HG03378 (cell line): ENCODE measurements around the gene LRRC7.
"Not testable (repeated sequence)": the region's sequence is repeated elsewhere in the genome, so short reads cannot be mapped to it uniquely, and the experiment has no call there.

ENCODE experiments used
- ATAC-seq: cut with Tn5 transposase; IDR thresholded peaks from one replicate; pipeline ENCODE4 v1.9.1; 2021; ENCODE audit warnings: mild to moderate bottlenecking, moderate library complexity; ENCODE audit not compliant: unreplicated experiment

LRRC7 gene

GRCh38 chr1:69943030-69943429 lies 375.3 kb downstream of the LRRC7 start:
- no peak for ATAC-seq

GRCh38 chr1:69946935-69947334 lies 379.2 kb downstream of the LRRC7 start:
- no peak for ATAC-seq

- ATAC-seq: no peak
Measured at GRCh38 chr1:69947837-69948236, 380.1 kb downstream of the LRRC7 start.

GRCh38 chr1:69952676-69953075 lies 385.0 kb downstream of the LRRC7 start:
- ATAC-seq: no peak

GRCh38 chr1:69962452-69962851 lies 394.7 kb downstream of the LRRC7 start:
- not testable (repeated sequence) for ATAC-seq

GRCh38 chr1:69967245-69967766 lies 399.6 kb downstream of the LRRC7 start:
- no peak for ATAC-seq

- no peak for ATAC-seq
Measured at GRCh38 chr1:69976896-69977295, 409.2 kb downstream of the LRRC7 start.

- no peak for ATAC-seq
Measured at GRCh38 chr1:69982992-69983391, 415.3 kb downstream of the LRRC7 start.

- ATAC-seq: no peak
Measured at GRCh38 chr1:69985376-69985775, 417.7 kb downstream of the LRRC7 start.

GRCh38 chr1:69985901-69986439 lies 418.2 kb downstream of the LRRC7 start:
- no peak for ATAC-seq

GRCh38 chr1:69987881-69988280 lies 420.2 kb downstream of the LRRC7 start:
- no peak for ATAC-seq

- no peak for ATAC-seq
Measured at GRCh38 chr1:69991644-69992043, 423.9 kb downstream of the LRRC7 start.

GRCh38 chr1:69992594-69992993 lies 424.9 kb downstream of the LRRC7 start:
- ATAC-seq: no peak

- no peak for ATAC-seq
Measured at GRCh38 chr1:69993810-69994209, 426.1 kb downstream of the LRRC7 start.

GRCh38 chr1:69994241-69994640 lies 426.5 kb downstream of the LRRC7 start:
- no peak for ATAC-seq

- ATAC-seq: no peak
Measured at GRCh38 chr1:69998847-69999246, 431.1 kb downstream of the LRRC7 start.

GRCh38 chr1:70003211-70003908 lies 435.6 kb downstream of the LRRC7 start:
- no peak for ATAC-seq

GRCh38 chr1:70005386-70006034 lies 437.8 kb downstream of the LRRC7 start:
- no peak for ATAC-seq

- no peak for ATAC-seq
Measured at GRCh38 chr1:70008660-70009059, 440.9 kb downstream of the LRRC7 start.

GRCh38 chr1:70017770-70018169 lies 450.0 kb downstream of the LRRC7 start:
- no peak for ATAC-seq

GRCh38 chr1:70024272-70024671 lies 456.6 kb downstream of the LRRC7 start:
- ATAC-seq: no peak

- no peak for ATAC-seq
Measured at GRCh38 chr1:70025052-70025451, 457.3 kb downstream of the LRRC7 start.
